Right renal cortex interstitium (tissue), 3 donors: ENCODE data around the gene WNT4. TPM values are rescaled to one million over a fixed set of nuclear protein-coding genes. Genes with fewer than 3 reads are reported as not detected.

Experiments used
- DNase-seq, 3 donors: peaks; one replicate each; pipeline ENCODE4 v3.0.0-alpha.2; 2013; ENCODE audit warnings: low read depth in 3 of 3, low spot score in 2 of 3
- polyA plus RNA-seq, 3 donors: library from polyadenylated mRNA; unstranded; fragments of 120-200 nt; gene quantifications; one replicate each; pipeline ENCODE4 v1.2.1, GENCODE V29; 2013; ENCODE audit not compliant: insufficient read length in 3 of 3

The WNT4 gene
- polyA plus RNA-seq, 3 donors: 4.5 to 8.2 (median 7.6) TPM

DNA sequence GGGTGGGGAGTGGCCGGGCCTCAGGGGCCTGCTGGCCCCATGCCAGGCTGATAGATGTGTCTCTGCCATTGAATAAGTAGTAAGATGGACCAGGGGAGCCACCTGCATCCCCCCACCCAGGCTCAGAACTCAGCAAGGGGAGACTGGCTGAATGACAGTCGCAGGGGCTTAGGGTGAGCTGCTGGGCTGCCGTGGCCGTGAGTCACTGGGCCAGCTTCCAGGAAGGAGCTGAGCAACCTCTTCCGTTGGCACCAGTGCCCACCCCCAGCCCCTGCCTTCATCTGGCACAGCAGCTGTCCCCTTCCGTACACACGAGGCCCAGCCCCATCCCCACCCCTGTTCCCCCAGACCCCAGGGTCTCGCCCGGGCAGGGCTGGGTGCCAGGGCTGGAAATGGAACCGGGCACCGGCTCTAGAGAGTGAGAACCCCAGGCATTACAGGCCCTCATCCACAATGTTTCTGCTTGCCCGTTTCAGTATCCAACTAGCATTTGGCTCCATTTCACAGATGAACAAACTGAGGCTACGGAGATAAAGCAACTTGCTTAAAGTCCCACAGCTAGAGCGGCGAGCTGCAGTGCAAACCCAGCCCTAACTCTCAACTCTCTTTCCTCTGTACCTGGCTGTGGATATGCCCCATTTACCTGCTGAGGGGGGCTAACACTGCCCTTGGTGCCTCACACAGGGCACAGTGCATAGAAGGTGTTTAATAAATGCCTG lies 10.2 kb downstream of the WNT4 start:
- no peak for DNase-seq

DNA sequence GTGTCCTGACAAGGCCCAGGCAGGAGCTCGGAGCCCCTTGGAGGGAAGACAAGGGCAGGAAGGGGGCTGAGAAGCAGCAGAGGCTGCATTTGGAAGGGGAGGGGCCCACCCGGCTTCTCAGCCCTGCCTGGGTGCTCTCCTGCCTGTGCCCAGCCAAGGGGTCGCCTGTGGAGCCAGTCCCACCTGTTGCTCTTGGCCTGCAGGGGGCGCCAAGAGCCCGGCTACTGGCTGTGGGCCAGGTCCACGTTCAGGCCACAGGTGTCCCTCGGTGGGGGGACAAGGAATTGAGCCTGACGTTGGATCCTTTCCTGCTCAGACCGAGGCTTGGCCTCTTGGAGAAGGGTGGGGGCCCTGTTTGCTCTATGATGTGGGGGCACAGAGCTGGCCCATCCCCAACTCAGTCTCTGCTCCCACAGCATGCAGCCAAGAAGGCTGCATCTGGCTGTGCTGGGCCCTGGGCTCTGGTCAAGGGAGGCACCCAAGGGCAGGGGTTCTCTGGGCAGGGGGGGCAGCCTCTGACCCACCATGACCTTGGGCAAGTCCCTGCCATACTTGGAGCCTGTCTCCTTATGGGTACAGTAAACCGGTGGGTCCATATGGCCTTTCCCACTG lies 10.9 kb downstream of the WNT4 start:
- DNase-seq: no peak

DNA sequence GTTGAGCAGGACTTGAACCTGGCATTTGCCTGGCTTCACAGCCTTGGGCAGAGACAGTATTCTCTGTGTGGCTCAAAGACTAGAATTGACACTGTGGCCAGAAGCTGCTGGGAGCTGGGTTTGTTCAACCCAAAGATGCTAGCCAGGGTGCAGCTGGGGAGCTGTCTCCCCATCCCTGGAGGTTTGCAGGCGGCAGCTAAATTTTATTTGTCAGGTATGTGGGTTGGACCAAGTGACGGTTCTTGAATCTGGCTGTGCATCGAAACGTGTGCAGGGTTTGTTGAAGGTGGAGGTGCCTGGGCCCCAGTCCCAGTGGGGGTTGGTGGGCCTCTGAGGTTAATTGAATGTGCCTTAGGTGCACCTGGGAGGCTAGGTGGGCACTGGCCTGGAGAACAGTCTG lies 11.8 kb downstream of the WNT4 start:
- no peak for DNase-seq

DNA sequence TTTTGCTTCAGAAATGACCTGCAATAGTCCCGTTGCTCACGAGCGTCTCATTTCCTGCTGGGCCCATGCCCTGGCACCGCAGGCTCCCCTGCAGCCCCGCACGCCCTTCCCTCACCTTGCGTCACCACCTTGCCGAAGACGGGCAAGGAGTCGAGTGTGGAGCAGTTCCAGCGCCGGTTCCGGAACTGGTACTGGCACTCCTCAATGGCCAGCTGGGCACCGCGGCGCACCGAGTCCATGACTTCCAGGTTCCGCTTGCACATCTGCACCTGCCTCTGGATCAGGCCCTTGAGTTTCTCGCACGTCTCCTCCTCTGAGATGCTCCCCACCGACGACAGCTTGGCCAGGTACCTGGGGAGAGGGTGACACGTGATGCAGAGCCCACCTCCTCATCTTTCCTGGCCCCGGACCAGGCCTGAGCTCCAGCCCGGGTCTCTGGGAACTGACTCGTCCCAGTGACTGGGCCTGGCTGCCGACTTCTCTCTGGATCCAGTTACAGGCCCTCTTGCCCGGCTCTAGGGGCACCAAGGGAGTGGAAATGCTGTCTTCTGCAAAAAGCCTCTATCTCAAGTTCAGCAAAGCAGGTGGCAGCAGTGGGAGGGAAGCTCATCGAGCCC lies 13.3 kb downstream of the WNT4 start:
- no peak for DNase-seq

GRCh38 chr1:22128392-22128791 lies 14.5 kb downstream of the WNT4 start:
- DNase-seq: no peak

- no peak for DNase-seq
These were observed 15.2 kb downstream of the WNT4 start for GRCh38 chr1:22127731-22128130.

GRCh38 chr1:22127248-22127647 lies 15.6 kb downstream of the WNT4 start:
- DNase-seq: no peak

- DNase-seq: no peak
These were observed 16.4 kb downstream of the WNT4 start for GRCh38 chr1:22126531-22126930.

GRCh38 chr1:22124592-22125229 lies 18.2 kb downstream of the WNT4 start:
- DNase-seq: no peak

GRCh38 chr1:22123901-22124404 lies 18.9 kb downstream of the WNT4 start:
- DNase-seq: no peak

GRCh38 chr1:22123071-22123390 lies 19.9 kb downstream of the WNT4 start:
- no peak for DNase-seq

GRCh38 chr1:22122273-22123070 lies 20.4 kb downstream of the WNT4 start:
- DNase-seq: no peak

DNA sequence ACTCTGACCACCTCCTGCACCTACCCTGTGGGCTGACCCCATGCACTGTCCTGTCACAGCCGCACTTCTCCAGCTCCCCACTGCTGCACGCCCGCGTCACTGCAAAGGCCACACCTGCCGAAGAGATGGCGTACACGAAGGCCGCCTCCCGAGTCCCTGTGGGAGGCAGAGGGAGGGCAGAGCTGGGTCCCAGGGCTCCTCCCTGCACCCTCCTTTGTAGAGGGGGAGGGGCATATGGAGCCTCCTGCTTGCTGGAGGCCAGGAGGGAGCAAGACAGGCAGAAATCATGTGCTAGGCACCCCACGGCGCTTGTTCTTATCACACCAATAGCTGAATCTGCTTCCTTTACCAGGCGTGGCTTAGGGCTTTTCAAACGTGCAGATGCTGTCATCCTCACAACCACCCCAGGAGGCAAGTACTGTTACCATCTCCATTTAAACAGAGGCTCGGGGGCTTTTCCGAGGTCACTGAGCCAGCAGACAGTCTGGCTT lies 21.4 kb downstream of the WNT4 start:
- no peak for DNase-seq

DNA sequence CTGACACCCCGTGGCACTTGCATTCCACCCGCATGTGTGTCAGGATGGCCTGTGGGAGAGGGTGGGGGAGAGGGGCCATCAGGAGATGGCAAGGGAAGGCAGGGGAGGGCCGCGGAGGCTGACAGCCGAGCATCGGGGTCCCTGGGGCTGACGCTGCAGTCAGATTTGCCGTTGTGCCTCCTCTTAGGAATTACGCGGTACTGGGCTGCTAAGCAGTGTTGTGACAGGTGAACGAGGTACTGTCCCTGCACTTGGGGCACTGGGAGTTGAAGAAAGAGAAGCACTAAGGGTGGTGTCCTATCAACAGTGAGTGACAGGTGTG lies 22.5 kb downstream of the WNT4 start:
- DNase-seq: no peak

- no peak for DNase-seq
These were observed 23.1 kb downstream of the WNT4 start for GRCh38 chr1:22119626-22120468.

DNA sequence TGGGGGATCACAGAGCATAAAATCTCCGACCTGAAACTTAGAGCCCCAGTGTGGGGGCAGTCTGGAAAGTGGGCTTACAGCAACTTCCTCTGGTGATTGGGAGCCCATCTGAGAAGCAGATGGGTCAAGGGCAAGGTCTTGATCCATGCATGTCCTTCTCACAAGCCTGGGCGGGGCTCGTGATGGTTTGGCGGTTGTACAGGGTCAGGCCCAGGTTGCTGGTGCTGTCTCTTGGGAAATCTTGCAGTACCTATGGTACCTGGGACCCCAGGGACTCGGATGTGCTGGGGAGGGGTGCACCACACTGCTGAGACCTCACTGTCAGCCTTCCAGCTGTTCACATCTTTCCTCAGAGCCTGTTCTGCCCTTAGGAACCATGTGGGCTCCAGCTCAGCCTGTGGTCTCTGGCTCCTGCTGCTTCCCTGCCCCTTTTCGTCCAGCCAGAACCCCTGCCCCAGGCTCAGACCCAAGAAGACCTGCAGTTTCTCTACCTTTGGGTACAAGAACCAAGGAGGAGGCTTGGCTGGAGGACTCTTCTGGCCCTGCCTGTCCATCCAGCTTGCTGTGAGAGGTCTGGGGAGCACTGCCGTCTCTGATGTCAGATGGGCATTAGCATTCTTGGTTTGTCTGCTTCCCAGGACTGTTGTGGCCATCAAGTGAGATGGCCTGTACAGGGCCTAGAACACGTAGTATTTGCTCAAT lies 24.5 kb downstream of the WNT4 start:
- no peak for DNase-seq

GRCh38 chr1:22117851-22118250 lies 25.0 kb downstream of the WNT4 start:
- DNase-seq: no peak

DNA sequence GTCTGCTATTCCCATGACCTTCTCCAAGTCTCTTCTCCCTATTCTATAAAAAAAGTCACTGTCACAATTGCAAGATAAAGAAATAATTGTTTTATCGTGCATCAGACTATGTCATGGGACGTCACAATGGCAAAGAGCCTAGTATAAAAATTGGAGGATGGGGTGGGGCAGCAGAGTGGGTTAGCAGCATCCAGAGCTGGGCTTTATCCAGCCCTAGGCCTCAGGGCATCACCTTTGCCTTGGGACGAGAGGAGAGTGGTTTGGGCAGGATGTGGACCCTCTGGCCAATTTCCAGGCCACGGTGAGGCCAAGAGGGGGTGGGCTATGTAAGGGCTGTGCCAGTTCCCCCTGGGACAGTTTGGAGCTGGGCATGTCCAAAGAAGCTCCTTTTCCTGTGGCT lies 25.7 kb downstream of the WNT4 start:
- DNase-seq: no peak

GRCh38 chr1:22115286-22115685 lies 27.6 kb downstream of the WNT4 start:
- DNase-seq: no peak
